Measurements from ENCODE around the gene PGAM4. TPM values are rescaled to one million over a fixed set of nuclear protein-coding genes. Genes with fewer than 3 reads are reported as not detected.

Gene PGAM4
- total RNA-seq, 1 donor from 2014 or later, result not detected

DNA sequence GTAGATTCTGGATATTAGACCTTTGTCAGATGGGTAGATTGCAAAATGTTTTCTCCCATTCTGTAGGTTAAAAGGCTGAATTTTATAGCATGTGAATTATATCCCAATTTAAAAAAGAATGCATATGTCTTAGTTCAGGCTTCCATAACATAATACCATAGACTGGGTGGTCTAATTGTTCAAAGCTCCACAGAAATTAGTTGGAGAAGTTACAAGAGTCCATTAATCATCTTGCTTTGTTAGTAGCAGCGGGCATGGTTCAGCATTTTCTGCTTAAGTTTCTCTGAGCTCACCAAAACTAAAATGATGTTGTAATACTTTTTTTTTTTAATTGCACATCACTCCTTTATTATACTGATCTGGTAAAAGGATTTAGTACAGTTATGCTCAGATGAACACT lies 1.8 kb downstream of the PGAM4 start:
- Histone ChIP-seq H3K27me3 (no peaks in the 10 kb centered on the region), H3K27ac (no peak overlapping the region), H3K79me2 (ENCODE audit: low read depth) (no peaks in the 10 kb centered on the region), H3K4me1 (no peaks in the 10 kb centered on the region), H3F3A (ENCODE audit: low read depth) (no peaks in the 10 kb centered on the region), H4K20me1 (ENCODE audit: low read depth) (no peaks in the 10 kb centered on the region), H3K9me3 (ENCODE audit: low read depth) (no peaks in the 10 kb centered on the region), H3K4me3 (no peak overlapping the region), H3K9ac (no peak overlapping the region), H2AFZ (replicated peaks) (no peak overlapping the region), H3K36me3 (no peaks in the 10 kb centered on the region), H3K4me2 (no peak overlapping the region)
- no peaks in the 10 kb centered on the region for H3K9me3 Mint-ChIP-seq
- no peaks in the 10 kb centered on the region for H3K36me3 Mint-ChIP-seq
- no peaks in the 10 kb centered on the region for H3K4me1 Mint-ChIP-seq
- no peak overlapping the region for H3K4me3 Mint-ChIP-seq
- H3K27me3 Mint-ChIP-seq (ENCODE audit: insufficient read depth, low read depth), result no peaks in the 10 kb centered on the region
- TF ChIP-seq, protein P1, sequence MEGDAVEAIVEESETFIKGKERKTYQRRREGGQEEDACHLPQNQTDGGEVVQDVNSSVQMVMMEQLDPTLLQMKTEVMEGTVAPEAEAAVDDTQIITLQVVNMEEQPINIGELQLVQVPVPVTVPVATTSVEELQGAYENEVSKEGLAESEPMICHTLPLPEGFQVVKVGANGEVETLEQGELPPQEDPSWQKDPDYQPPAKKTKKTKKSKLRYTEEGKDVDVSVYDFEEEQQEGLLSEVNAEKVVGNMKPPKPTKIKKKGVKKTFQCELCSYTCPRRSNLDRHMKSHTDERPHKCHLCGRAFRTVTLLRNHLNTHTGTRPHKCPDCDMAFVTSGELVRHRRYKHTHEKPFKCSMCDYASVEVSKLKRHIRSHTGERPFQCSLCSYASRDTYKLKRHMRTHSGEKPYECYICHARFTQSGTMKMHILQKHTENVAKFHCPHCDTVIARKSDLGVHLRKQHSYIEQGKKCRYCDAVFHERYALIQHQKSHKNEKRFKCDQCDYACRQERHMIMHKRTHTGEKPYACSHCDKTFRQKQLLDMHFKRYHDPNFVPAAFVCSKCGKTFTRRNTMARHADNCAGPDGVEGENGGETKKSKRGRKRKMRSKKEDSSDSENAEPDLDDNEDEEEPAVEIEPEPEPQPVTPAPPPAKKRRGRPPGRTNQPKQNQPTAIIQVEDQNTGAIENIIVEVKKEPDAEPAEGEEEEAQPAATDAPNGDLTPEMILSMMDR (IDR thresholded peaks at IDR 0.05), result no peak
- no peak for DNase-seq (ENCODE audit: low spot score)
- no peak overlapping the region for H3K27ac Mint-ChIP-seq

- no peak overlapping the region for H3K9ac ChIP-seq
- Mint-ChIP-seq H3K4me3 (no peak overlapping the region), H3K9me3 (no peaks in the 10 kb centered on the region), H3K4me1 (no peaks in the 10 kb centered on the region), H3K27ac (no peak overlapping the region), H3K36me3 (no peaks in the 10 kb centered on the region), H3K27me3 (ENCODE audit: insufficient read depth, low read depth) (no peaks in the 10 kb centered on the region)
- no peak overlapping the region for H3K4me2 ChIP-seq
- H2AFZ ChIP-seq (replicated peaks), result no peak overlapping the region
- H3K27me3 ChIP-seq, result no peaks in the 10 kb centered on the region
- no peaks in the 10 kb centered on the region for H3F3A ChIP-seq (ENCODE audit: low read depth)
- no peaks in the 10 kb centered on the region for H3K36me3 ChIP-seq
- H3K4me1 ChIP-seq, result no peaks in the 10 kb centered on the region
- H3K4me3 ChIP-seq, result no peak overlapping the region
- no peaks in the 10 kb centered on the region for H3K9me3 ChIP-seq (ENCODE audit: low read depth)
- no peaks in the 10 kb centered on the region for H4K20me1 ChIP-seq (ENCODE audit: low read depth)
- no peak for DNase-seq (ENCODE audit: low spot score)
- no peaks in the 10 kb centered on the region for H3K79me2 ChIP-seq (ENCODE audit: low read depth)
- H3K27ac ChIP-seq, result no peak overlapping the region
- TF ChIP-seq EZH2phosphoT487 (IDR thresholded peaks at IDR 0.05), result no peak
- TF ChIP-seq, protein P1 (IDR thresholded peaks at IDR 0.05), result no peak
- TF ChIP-seq EZH2 (IDR thresholded peaks at IDR 0.05), result no peak
Observed at GRCh38 chrX:77966361-77966760, 3.1 kb downstream of the PGAM4 start.

GRCh38 chrX:77962068-77962902 lies 7.2 kb downstream of the PGAM4 start:
- H4K20me1 ChIP-seq (ENCODE audit: low read depth), result no peaks in the 10 kb centered on the region

More at GRCh38 chrX:77962068-77962902, 7.2 kb downstream of the PGAM4 start:
- no peaks in the 10 kb centered on the region for H3K9me3 ChIP-seq (ENCODE audit: low read depth)
- no peak overlapping the region for H2AFZ ChIP-seq (replicated peaks)
- H3K4me3 ChIP-seq, result no peak overlapping the region
- no peaks in the 10 kb centered on the region for H3K27me3 ChIP-seq
- no peak overlapping the region for H3K4me3 Mint-ChIP-seq
- peaks cover 7% of the 10 kb centered on the region for H3K9me3 Mint-ChIP-seq
- H3K9ac ChIP-seq, result no peak overlapping the region
- TF ChIP-seq, protein P1 (IDR thresholded peaks at IDR 0.05), result no peak
- no peak for DNase-seq (ENCODE audit: low spot score)
- H3K36me3 Mint-ChIP-seq, result no peaks in the 10 kb centered on the region
- no peak overlapping the region for H3K27ac ChIP-seq
- H3K27me3 Mint-ChIP-seq (ENCODE audit: insufficient read depth, low read depth), result no peaks in the 10 kb centered on the region
- no peaks in the 10 kb centered on the region for H3F3A ChIP-seq (ENCODE audit: low read depth)
- no peaks in the 10 kb centered on the region for H3K36me3 ChIP-seq
- H3K4me1 Mint-ChIP-seq, result no peaks in the 10 kb centered on the region
- no peak overlapping the region for H3K27ac Mint-ChIP-seq
- H3K79me2 ChIP-seq (ENCODE audit: low read depth), result no peaks in the 10 kb centered on the region
- no peak overlapping the region for H3K4me2 ChIP-seq
- H3K4me1 ChIP-seq, result no peaks in the 10 kb centered on the region
